CD4-positive, alpha-beta T cell treated with Interferon alpha-2 for 1 hour (primary cell): ENCODE data around the gene DMXL2.
"Not testable (repeated sequence)": the region's sequence is repeated elsewhere in the genome, so short reads cannot be mapped to it uniquely, and the experiment has no call there.

Experiments
- DNase-seq, 2 donors: peaks; one replicate each; pipeline ENCODE4 v3.0.0-alpha.2; 2020 to 2022

The DMXL2 gene

GRCh38 chr15:51621155-51621765, 1.3 kb downstream of the DMXL2 start:
- DNase-seq: no peak

- no peak for DNase-seq
Observed at GRCh38 chr15:51620641-51621040, 1.9 kb downstream of the DMXL2 start.

- DNase-seq: no peak
Observed at GRCh38 chr15:51620122-51620521, 2.4 kb downstream of the DMXL2 start.

- DNase-seq: peak in 1 of 2 donors; percentile 24
Observed at GRCh38 chr15:51619331-51620035, 3.1 kb downstream of the DMXL2 start.

GRCh38 chr15:51617886-51618285, 4.7 kb downstream of the DMXL2 start:
- DNase-seq: no peak

GRCh38 chr15:51613951-51614350, 8.6 kb downstream of the DMXL2 start:
- DNase-seq: no peak

GRCh38 chr15:51612669-51613068, 9.9 kb downstream of the DMXL2 start:
- not testable (repeated sequence) for DNase-seq

- not testable (repeated sequence) for DNase-seq
Observed at GRCh38 chr15:51603462-51603948, 19.1 kb downstream of the DMXL2 start.

GRCh38 chr15:51603002-51603401, 19.6 kb downstream of the DMXL2 start:
- no peak for DNase-seq

- no peak for DNase-seq
Observed at GRCh38 chr15:51602484-51602883, 20.1 kb downstream of the DMXL2 start.

GRCh38 chr15:51601801-51602200, 20.8 kb downstream of the DMXL2 start:
- no peak for DNase-seq

GRCh38 chr15:51600114-51600513, 22.5 kb downstream of the DMXL2 start:
- DNase-seq: no peak

- DNase-seq: no peak
Observed at GRCh38 chr15:51589881-51590568, 32.5 kb downstream of the DMXL2 start.

- DNase-seq: no peak
Observed at GRCh38 chr15:51588966-51589365, 33.6 kb downstream of the DMXL2 start.

GRCh38 chr15:51585986-51586385, 36.6 kb downstream of the DMXL2 start:
- no peak for DNase-seq

GRCh38 chr15:51580982-51581381, 41.6 kb downstream of the DMXL2 start:
- no peak for DNase-seq

GRCh38 chr15:51580385-51580784, 42.2 kb downstream of the DMXL2 start:
- DNase-seq: no peak

- DNase-seq: no peak
Observed at GRCh38 chr15:51579012-51579411, 43.6 kb downstream of the DMXL2 start.

GRCh38 chr15:51577636-51578304, 44.8 kb downstream of the DMXL2 start:
- no peak for DNase-seq

GRCh38 chr15:51576911-51577500, 45.6 kb downstream of the DMXL2 start:
- peak in 1 of 2 donors; percentile 13 for DNase-seq

- DNase-seq: no peak
Observed at GRCh38 chr15:51576286-51576850, 46.2 kb downstream of the DMXL2 start.

- no peak for DNase-seq
Observed at GRCh38 chr15:51575775-51576174, 46.8 kb downstream of the DMXL2 start.

GRCh38 chr15:51573352-51573751, 49.2 kb downstream of the DMXL2 start:
- DNase-seq: not testable (repeated sequence)
